Uterus (tissue), 2 donors: Measurements from ENCODE around the gene NIPAL3.

Experiments used
- POLR2A ChIP-seq, 2 donors: fragments of 450-650 bp; IDR thresholded peaks; one replicate each; pipeline ENCODE4 v1.6.1; 2016; ENCODE audit warnings: antibody characterized with exemption in 2 of 2, mild to moderate bottlenecking in 1 of 2, moderate library complexity in 1 of 2
- TF ChIP-seq, protein P1 (sequence below), 4 experiments: fragments of 200-600 bp in 2 of 4; fragments of 450-650 bp in 2 of 4; sonication (generic) in 2 of 4; IDR thresholded peaks; one replicate each; pipeline ENCODE4 v1.5.1; 2016 to 2019; ENCODE audit warnings: antibody characterized with exemption in 4 of 4, mild to moderate bottlenecking in 2 of 4, moderate library complexity in 1 of 4

GRCh38 chr1:24379733-24380315 lies 35.8 kb upstream of the NIPAL3 start:
- no peak for TF ChIP-seq POLR2A (IDR thresholded peaks at IDR 0.05)
- TF ChIP-seq, protein P1, sequence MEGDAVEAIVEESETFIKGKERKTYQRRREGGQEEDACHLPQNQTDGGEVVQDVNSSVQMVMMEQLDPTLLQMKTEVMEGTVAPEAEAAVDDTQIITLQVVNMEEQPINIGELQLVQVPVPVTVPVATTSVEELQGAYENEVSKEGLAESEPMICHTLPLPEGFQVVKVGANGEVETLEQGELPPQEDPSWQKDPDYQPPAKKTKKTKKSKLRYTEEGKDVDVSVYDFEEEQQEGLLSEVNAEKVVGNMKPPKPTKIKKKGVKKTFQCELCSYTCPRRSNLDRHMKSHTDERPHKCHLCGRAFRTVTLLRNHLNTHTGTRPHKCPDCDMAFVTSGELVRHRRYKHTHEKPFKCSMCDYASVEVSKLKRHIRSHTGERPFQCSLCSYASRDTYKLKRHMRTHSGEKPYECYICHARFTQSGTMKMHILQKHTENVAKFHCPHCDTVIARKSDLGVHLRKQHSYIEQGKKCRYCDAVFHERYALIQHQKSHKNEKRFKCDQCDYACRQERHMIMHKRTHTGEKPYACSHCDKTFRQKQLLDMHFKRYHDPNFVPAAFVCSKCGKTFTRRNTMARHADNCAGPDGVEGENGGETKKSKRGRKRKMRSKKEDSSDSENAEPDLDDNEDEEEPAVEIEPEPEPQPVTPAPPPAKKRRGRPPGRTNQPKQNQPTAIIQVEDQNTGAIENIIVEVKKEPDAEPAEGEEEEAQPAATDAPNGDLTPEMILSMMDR (IDR thresholded peaks at IDR 0.05): no peak
